Measurements from ENCODE around the gene KIF2A.

DNA sequence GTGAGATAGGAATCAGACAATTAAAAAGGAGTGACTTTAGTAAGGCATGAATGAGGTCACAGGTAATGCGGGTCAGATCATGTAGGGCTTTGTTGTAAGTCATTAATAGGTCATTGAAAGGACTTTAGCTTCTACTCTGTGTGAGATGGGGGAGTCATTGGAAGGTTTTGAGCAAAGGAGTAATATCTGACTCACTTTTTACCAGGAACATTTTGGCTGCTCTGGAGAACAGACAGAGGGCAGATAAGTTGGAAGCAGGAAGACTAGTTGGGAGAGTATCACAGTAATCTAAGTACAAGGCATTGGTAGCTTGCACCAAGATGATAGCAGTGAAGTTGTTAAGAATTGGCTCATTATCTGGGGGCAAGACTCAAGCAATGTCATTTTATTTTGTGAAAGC is 37.4 kb downstream of the KIF2A start:
- TF ChIP-seq FOXM1 (IDR thresholded peaks at IDR 0.05; ENCODE audit: borderline replicate concordance, low read depth) (no peak), EGR1 (IDR thresholded peaks at IDR 0.05) (no peak), RAD21 (IDR thresholded peaks at IDR 0.05; ENCODE audit: low read depth) (no peak), YY1 (IDR thresholded peaks at IDR 0.05; ENCODE audit: low read depth) (no peak), CREB1 (IDR thresholded peaks at IDR 0.05; ENCODE audit: low read depth) (no peak), TAF1 (IDR thresholded peaks at IDR 0.05; ENCODE audit: low read depth) (no peak), TEAD4 (IDR thresholded peaks at IDR 0.05) (no peak), EP300 (IDR thresholded peaks at IDR 0.05; ENCODE audit: borderline replicate concordance) (no peak), NFIC (IDR thresholded peaks at IDR 0.05) (no peak), TCF12 (IDR thresholded peaks at IDR 0.05; ENCODE audit: low read depth) (no peak)
- TF ChIP-seq, protein P1, sequence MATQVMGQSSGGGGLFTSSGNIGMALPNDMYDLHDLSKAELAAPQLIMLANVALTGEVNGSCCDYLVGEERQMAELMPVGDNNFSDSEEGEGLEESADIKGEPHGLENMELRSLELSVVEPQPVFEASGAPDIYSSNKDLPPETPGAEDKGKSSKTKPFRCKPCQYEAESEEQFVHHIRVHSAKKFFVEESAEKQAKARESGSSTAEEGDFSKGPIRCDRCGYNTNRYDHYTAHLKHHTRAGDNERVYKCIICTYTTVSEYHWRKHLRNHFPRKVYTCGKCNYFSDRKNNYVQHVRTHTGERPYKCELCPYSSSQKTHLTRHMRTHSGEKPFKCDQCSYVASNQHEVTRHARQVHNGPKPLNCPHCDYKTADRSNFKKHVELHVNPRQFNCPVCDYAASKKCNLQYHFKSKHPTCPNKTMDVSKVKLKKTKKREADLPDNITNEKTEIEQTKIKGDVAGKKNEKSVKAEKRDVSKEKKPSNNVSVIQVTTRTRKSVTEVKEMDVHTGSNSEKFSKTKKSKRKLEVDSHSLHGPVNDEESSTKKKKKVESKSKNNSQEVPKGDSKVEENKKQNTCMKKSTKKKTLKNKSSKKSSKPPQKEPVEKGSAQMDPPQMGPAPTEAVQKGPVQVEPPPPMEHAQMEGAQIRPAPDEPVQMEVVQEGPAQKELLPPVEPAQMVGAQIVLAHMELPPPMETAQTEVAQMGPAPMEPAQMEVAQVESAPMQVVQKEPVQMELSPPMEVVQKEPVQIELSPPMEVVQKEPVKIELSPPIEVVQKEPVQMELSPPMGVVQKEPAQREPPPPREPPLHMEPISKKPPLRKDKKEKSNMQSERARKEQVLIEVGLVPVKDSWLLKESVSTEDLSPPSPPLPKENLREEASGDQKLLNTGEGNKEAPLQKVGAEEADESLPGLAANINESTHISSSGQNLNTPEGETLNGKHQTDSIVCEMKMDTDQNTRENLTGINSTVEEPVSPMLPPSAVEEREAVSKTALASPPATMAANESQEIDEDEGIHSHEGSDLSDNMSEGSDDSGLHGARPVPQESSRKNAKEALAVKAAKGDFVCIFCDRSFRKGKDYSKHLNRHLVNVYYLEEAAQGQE (IDR thresholded peaks at IDR 0.05; ENCODE audit: low read depth) = no peak
- TF ChIP-seq, protein P2, sequence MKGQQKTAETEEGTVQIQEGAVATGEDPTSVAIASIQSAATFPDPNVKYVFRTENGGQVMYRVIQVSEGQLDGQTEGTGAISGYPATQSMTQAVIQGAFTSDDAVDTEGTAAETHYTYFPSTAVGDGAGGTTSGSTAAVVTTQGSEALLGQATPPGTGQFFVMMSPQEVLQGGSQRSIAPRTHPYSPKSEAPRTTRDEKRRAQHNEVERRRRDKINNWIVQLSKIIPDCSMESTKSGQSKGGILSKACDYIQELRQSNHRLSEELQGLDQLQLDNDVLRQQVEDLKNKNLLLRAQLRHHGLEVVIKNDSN (IDR thresholded peaks at IDR 0.05) = no peak

Measured in Ishikawa (cell line).